Lower leg skin (tissue), 3 donors: ENCODE results near the gene MAP1B.

Source experiments
- CTCF ChIP-seq, 3 donors: fragments of 450-650 bp; IDR thresholded peaks; one replicate each; pipeline ENCODE4 v1.5.1; 2016; ENCODE audit warnings: antibody characterized with exemption in 3 of 3, mild to moderate bottlenecking in 3 of 3, moderate library complexity in 2 of 3
- POLR2A ChIP-seq, 2 donors: fragments of 450-650 bp; IDR thresholded peaks; one replicate each; pipeline ENCODE4 v1.6.1; 2016 to 2017; ENCODE audit warnings: antibody characterized with exemption in 2 of 2, mild to moderate bottlenecking in 1 of 2, moderate library complexity in 1 of 2

- TF ChIP-seq CTCF (IDR thresholded peaks at IDR 0.05) (no peak), POLR2A (IDR thresholded peaks at IDR 0.05) (no peak)
Measured at GRCh38 chr5:72154076-72154756, 46.9 kb downstream of the MAP1B start.
